Right atrium auricular region (tissue), 2 donors: ENCODE results near the gene BAIAP2. TPM values are rescaled to one million over a fixed set of nuclear protein-coding genes. Genes with fewer than 3 reads are reported as not detected.
"Not testable (repeated sequence)": the region's sequence is repeated elsewhere in the genome, so short reads cannot be mapped to it uniquely, and the experiment has no call there.

Source experiments
- DNase-seq: peaks from one replicate; pipeline ENCODE4 v3.0.0-alpha.2; 2019; ENCODE audit warnings: low spot score
- H3K27ac ChIP-seq, 2 donors: fragments of 200-600 bp; sonication (generic); 1 replicate in 1 of 2; 2 replicates in 1 of 2; pipeline ENCODE4 v1.5.1; 2016 to 2019
- H3K27me3 ChIP-seq, 2 donors: fragments of 200-600 bp; sonication (generic); one replicate each; pipeline versions ENCODE4 v1.5.1 to v1.6.0; 2017 to 2019
- H3K36me3 ChIP-seq: fragments of 200-600 bp; sonication (generic); one replicate; pipeline ENCODE4 v1.5.1; 2016
- H3K4me1 ChIP-seq, 2 donors: fragments of 200-600 bp; sonication (generic); one replicate each; pipeline versions ENCODE4 v1.5.1 to v1.6.0; 2017 to 2019
- H3K4me3 ChIP-seq, 2 donors: fragments of 200-600 bp; sonication (generic); 1 replicate in 1 of 2; 2 replicates in 1 of 2; pipeline ENCODE4 v1.5.1; 2017 to 2019; ENCODE audit warnings: mild to moderate bottlenecking in 1 of 2, moderate library complexity in 1 of 2
- H3K9me3 ChIP-seq, 2 donors: fragments of 200-600 bp; sonication (generic); one replicate each; pipeline ENCODE4 v1.5.1; 2019
- CTCF ChIP-seq, 2 donors: fragments of 200-600 bp; sonication (generic); IDR thresholded peaks; one replicate each; pipeline ENCODE4 v1.5.1; 2019; ENCODE audit warnings: antibody characterized with exemption in 2 of 2
- total RNA-seq, 2 donors: library from RNA; depleted of rRNA; stranded (reverse); fragments of >200 nt; gene quantifications; one replicate each; pipeline ENCODE4 v1.1.0, GENCODE V29; 2016

The BAIAP2 gene
- total RNA-seq, 2 donors from 2014 or later = 27.9 to 36.5 TPM

GRCh38 chr17:81151278-81151677 lies 116.3 kb downstream of the BAIAP2 start:
- Histone ChIP-seq H3K27ac (no peak overlapping the region), H3K36me3 (no peaks in the 10 kb centered on the region), H3K4me3 (no peak overlapping the region), H3K27me3 (no peaks in the 10 kb centered on the region), H3K4me1 (no peaks in the 10 kb centered on the region), H3K9me3 (no peaks in the 10 kb centered on the region)
- DNase-seq = no peak
- no peak for TF ChIP-seq CTCF (IDR thresholded peaks at IDR 0.05)

- no peaks in the 10 kb centered on the region for H3K27me3 ChIP-seq
- TF ChIP-seq CTCF (IDR thresholded peaks at IDR 0.05) = no peak
- no peaks in the 10 kb centered on the region for H3K4me1 ChIP-seq
- DNase-seq = no peak
- H3K9me3 ChIP-seq = no peaks in the 10 kb centered on the region
- no peaks in the 10 kb centered on the region for H3K36me3 ChIP-seq
- no peak overlapping the region for H3K27ac ChIP-seq
- no peak overlapping the region for H3K4me3 ChIP-seq
Measured at GRCh38 chr17:81152288-81152828, 117.4 kb downstream of the BAIAP2 start.

GRCh38 chr17:81153340-81153803 lies 118.4 kb downstream of the BAIAP2 start:
- H3K27me3 ChIP-seq = no peaks in the 10 kb centered on the region
- TF ChIP-seq CTCF (IDR thresholded peaks at IDR 0.05) = no peak
- no peaks in the 10 kb centered on the region for H3K4me1 ChIP-seq
- no peak overlapping the region for H3K27ac ChIP-seq
- H3K9me3 ChIP-seq = no peaks in the 10 kb centered on the region
- no peaks in the 10 kb centered on the region for H3K36me3 ChIP-seq
- no peak overlapping the region for H3K4me3 ChIP-seq
- DNase-seq = no peak

GRCh38 chr17:81154016-81154415 lies 119.1 kb downstream of the BAIAP2 start:
- H3K4me1 ChIP-seq, DNase-seq: not testable (repeated sequence)

GRCh38 chr17:81154961-81155360 lies 120.0 kb downstream of the BAIAP2 start:
- TF ChIP-seq CTCF (IDR thresholded peaks at IDR 0.05) = no peak
- H3K9me3 ChIP-seq = no peaks in the 10 kb centered on the region
- H3K27ac ChIP-seq = no peak overlapping the region
- no peaks in the 10 kb centered on the region for H3K27me3 ChIP-seq
- peaks cover 0 to 3% of the 10 kb centered on the region in 2 donors for H3K4me1 ChIP-seq
- no peak overlapping the region for H3K4me3 ChIP-seq
- DNase-seq = no peak
- H3K36me3 ChIP-seq = no peaks in the 10 kb centered on the region

More at GRCh38 chr17:81154016-81154415, 119.1 kb downstream of the BAIAP2 start:
- not testable (repeated sequence) for H3K36me3 ChIP-seq, H3K9me3 ChIP-seq, H3K4me3 ChIP-seq, H3K27ac ChIP-seq, H3K27me3 ChIP-seq

- DNase-seq = no peak
Measured at GRCh38 chr17:81156866-81157805, 122.2 kb downstream of the BAIAP2 start.

More at GRCh38 chr17:81156866-81157805, 122.2 kb downstream of the BAIAP2 start:
- Histone ChIP-seq H3K27ac (no peak overlapping the region), H3K27me3 (no peaks in the 10 kb centered on the region), H3K4me1 (peaks cover 0 to 12% of the 10 kb centered on the region in 2 donors), H3K9me3 (no peaks in the 10 kb centered on the region), H3K4me3 (no peak overlapping the region), H3K36me3 (no peaks in the 10 kb centered on the region)
- TF ChIP-seq CTCF (IDR thresholded peaks at IDR 0.05) = no peak
